Activated naive CD8-positive, alpha-beta T cell treated with anti-CD3 and anti-CD28 coated beads, Interleukin-2, amount 10 ng/mL, durations not matched to agents 7 days and 5 days (primary cell): ENCODE data around the gene QARS1. TPM values are rescaled to one million over a fixed set of nuclear protein-coding genes. Genes with fewer than 3 reads are reported as not detected.
A peak's percentile ranks its signal among the peaks of the same experiment; 100 is the strongest.

ENCODE experiments used
- ATAC-seq: fragments of 150-1000 bp; cut with Tn5 transposase; one replicate; pipeline ENCODE4 v1.10.0; 2021; ENCODE audit warnings: low read depth, moderate library complexity
- POLR2A ChIA-PET: fragments of 350-600 bp; sonication (Branson Sonifier 250); formaldehyde crosslinking; loops from one replicate; lab custom pipeline; 2021; ENCODE audit warnings: antibody characterized with exemption; lab: Charles Lee
- DNase-seq: peaks from one replicate; pipeline ENCODE4 v3.0.0; 2021
- H3K27ac Mint-ChIP-seq: one replicate; pipeline ENCODE4 v1.8.0; 2022; ENCODE audit warnings: mild to moderate bottlenecking, mixed read lengths
- H3K27me3 Mint-ChIP-seq: one replicate; pipeline ENCODE4 v1.8.0; 2022; ENCODE audit warnings: mild to moderate bottlenecking, moderate library complexity, mixed read lengths
- H3K36me3 Mint-ChIP-seq: one replicate; pipeline ENCODE4 v1.8.0; 2021; ENCODE audit warnings: mild to moderate bottlenecking, mixed read lengths
- H3K4me1 Mint-ChIP-seq: one replicate; pipeline ENCODE4 v1.8.0; 2021; ENCODE audit warnings: mixed read lengths
- H3K4me3 Mint-ChIP-seq: one replicate; pipeline ENCODE4 v1.8.0; 2022; ENCODE audit warnings: mild to moderate bottlenecking, moderate library complexity, mixed read lengths
- H3K9me3 Mint-ChIP-seq: one replicate; pipeline ENCODE4 v1.8.0; 2021; ENCODE audit warnings: mixed read lengths
- total RNA-seq, 2 experiments: library from RNA; stranded (reverse); gene quantifications; one replicate each; pipeline ENCODE4 v1.2.3, GENCODE V29; 2021

QARS1 gene
- 100 to 1,000 TPM; 223 to 237 TPM for total RNA-seq

GRCh38 chr3:49104427-49105291 is at the start of gene QARS1:
Gene QARS1, minus strand, starts transcription at chr3:49104757. Its CDS starts 24 bp downstream, at chr3:49104733.
- Mint-ChIP-seq H3K4me3 (peak within 1 kb of the TSS; percentile 99), H3K27ac (peak within 1 kb of the TSS; percentile 98), H3K27me3 (no peaks in the 10 kb centered on the region), H3K4me1 (peaks cover 23% of the 10 kb centered on the region), H3K36me3 (peaks cover 22% of the 10 kb centered on the region), H3K9me3 (no peaks in the 10 kb centered on the region)
- ATAC-seq (peak; percentile 97), DNase-seq (peak; percentile 87)
- POLR2A ChIA-PET = interaction anchor here (0.5 to 3.7 kb wide), 6 partner anchors 9 to 714 kb away, joined by 3 to 56 read pairs (median 6); partner anchors contain the start of genes QRICH1 and USP19

GRCh38 chr3:49153349-49153912 is 48.9 kb upstream of the QARS1 start:
- peaks cover 2% of the 10 kb centered on the region for H3K36me3 Mint-ChIP-seq
- POLR2A ChIA-PET = no interaction called here
- H3K27ac Mint-ChIP-seq = no peak overlapping the region
- no peaks in the 10 kb centered on the region for H3K27me3 Mint-ChIP-seq
- no peak overlapping the region for H3K4me3 Mint-ChIP-seq
- DNase-seq = no peak
- no peak for ATAC-seq
- H3K4me1 Mint-ChIP-seq = peaks cover 4% of the 10 kb centered on the region
- H3K9me3 Mint-ChIP-seq = no peaks in the 10 kb centered on the region

GRCh38 chr3:49151610-49152009 is 47.1 kb upstream of the QARS1 start:
- POLR2A ChIA-PET = no interaction called here
- H3K36me3 Mint-ChIP-seq = no peaks in the 10 kb centered on the region
- H3K27ac Mint-ChIP-seq = no peak overlapping the region
- no peak for ATAC-seq
- DNase-seq = no peak
- H3K27me3 Mint-ChIP-seq = no peaks in the 10 kb centered on the region
- H3K9me3 Mint-ChIP-seq = no peaks in the 10 kb centered on the region
- H3K4me3 Mint-ChIP-seq = no peak overlapping the region
- no peaks in the 10 kb centered on the region for H3K4me1 Mint-ChIP-seq

- POLR2A ChIA-PET = interaction anchor here (0.7 to 1.3 kb wide), 2 partner anchors 11 to 35 kb away, joined by 3 to 7 read pairs; no protein-coding TSS in a partner anchor
- DNase-seq (no peak), ATAC-seq (no peak)
- H3K27me3 Mint-ChIP-seq = no peaks in the 10 kb centered on the region
- H3K36me3 Mint-ChIP-seq = no peaks in the 10 kb centered on the region
- no peaks in the 10 kb centered on the region for H3K4me1 Mint-ChIP-seq
- no peak overlapping the region for H3K4me3 Mint-ChIP-seq
- H3K9me3 Mint-ChIP-seq = no peaks in the 10 kb centered on the region
- H3K27ac Mint-ChIP-seq = no peak overlapping the region
These were observed 43.6 kb upstream of the QARS1 start for GRCh38 chr3:49148159-49148558.

- peaks cover 3% of the 10 kb centered on the region for H3K4me1 Mint-ChIP-seq
- no peak overlapping the region for H3K27ac Mint-ChIP-seq
- peaks cover 4% of the 10 kb centered on the region for H3K27me3 Mint-ChIP-seq
- no peak for ATAC-seq
- POLR2A ChIA-PET = no interaction called here
- no peaks in the 10 kb centered on the region for H3K9me3 Mint-ChIP-seq
- H3K36me3 Mint-ChIP-seq = no peaks in the 10 kb centered on the region
- no peak overlapping the region for H3K4me3 Mint-ChIP-seq
- no peak for DNase-seq
These were observed 35.5 kb upstream of the QARS1 start for GRCh38 chr3:49140080-49140479.

GRCh38 chr3:49135499-49135898 is 30.9 kb upstream of the QARS1 start:
- ATAC-seq = no peak
- H3K9me3 Mint-ChIP-seq = no peaks in the 10 kb centered on the region
- peaks cover 16% of the 10 kb centered on the region for H3K27me3 Mint-ChIP-seq
- POLR2A ChIA-PET = no interaction called here
- no peak overlapping the region for H3K4me3 Mint-ChIP-seq
- H3K36me3 Mint-ChIP-seq = no peaks in the 10 kb centered on the region
- no peaks in the 10 kb centered on the region for H3K4me1 Mint-ChIP-seq
- no peak for DNase-seq
- H3K27ac Mint-ChIP-seq = no peak overlapping the region

- POLR2A ChIA-PET = no interaction called here
- no peaks in the 10 kb centered on the region for H3K9me3 Mint-ChIP-seq
- DNase-seq = no peak
- H3K27ac Mint-ChIP-seq = peak overlapping the region; percentile 8
- H3K27me3 Mint-ChIP-seq = peaks cover 16% of the 10 kb centered on the region
- no peak overlapping the region for H3K4me3 Mint-ChIP-seq
- H3K4me1 Mint-ChIP-seq = no peaks in the 10 kb centered on the region
- ATAC-seq = no peak
- H3K36me3 Mint-ChIP-seq = no peaks in the 10 kb centered on the region
These were observed 30.1 kb upstream of the QARS1 start for GRCh38 chr3:49134471-49135265.

- POLR2A ChIA-PET = no interaction called here
- peaks cover 3% of the 10 kb centered on the region for H3K4me1 Mint-ChIP-seq
- peaks cover 16% of the 10 kb centered on the region for H3K27me3 Mint-ChIP-seq
- no peaks in the 10 kb centered on the region for H3K9me3 Mint-ChIP-seq
- DNase-seq (no peak), ATAC-seq (no peak)
- no peak overlapping the region for H3K27ac Mint-ChIP-seq
- no peak overlapping the region for H3K4me3 Mint-ChIP-seq
- H3K36me3 Mint-ChIP-seq = no peaks in the 10 kb centered on the region
These were observed 28.8 kb upstream of the QARS1 start for GRCh38 chr3:49133226-49133951.

- POLR2A ChIA-PET = no interaction called here
- DNase-seq (no peak), ATAC-seq (no peak)
- H3K27ac Mint-ChIP-seq = no peak within 1 kb of the TSS
- H3K4me3 Mint-ChIP-seq = no peak within 1 kb of the TSS
- H3K36me3 Mint-ChIP-seq = no peaks in the 10 kb centered on the region
- peaks cover 3% of the 10 kb centered on the region for H3K4me1 Mint-ChIP-seq
- no peaks in the 10 kb centered on the region for H3K9me3 Mint-ChIP-seq
- H3K27me3 Mint-ChIP-seq = peaks cover 16% of the 10 kb centered on the region
These were observed 28.1 kb upstream of the QARS1 start, which contains the start of gene LAMB2 for GRCh38 chr3:49132437-49133225. Gene LAMB2, minus strand, starts transcription at chr3:49133050. Its CDS starts 183 bp downstream, at chr3:49132867.

- no peak for DNase-seq
These were observed 27.5 kb upstream of the QARS1 start for GRCh38 chr3:49132073-49132436.

GRCh38 chr3:49131576-49131975 is 27.0 kb upstream of the QARS1 start:
- Mint-ChIP-seq H3K4me3 (no peak overlapping the region), H3K27ac (no peak overlapping the region)
- POLR2A ChIA-PET = no interaction called here

More at GRCh38 chr3:49132073-49132436, 27.5 kb upstream of the QARS1 start:
- Mint-ChIP-seq H3K36me3 (no peaks in the 10 kb centered on the region), H3K27me3 (peaks cover 16% of the 10 kb centered on the region), H3K4me1 (peaks cover 3% of the 10 kb centered on the region), H3K27ac (no peak overlapping the region), H3K4me3 (no peak overlapping the region), H3K9me3 (no peaks in the 10 kb centered on the region)
- POLR2A ChIA-PET = no interaction called here
- no peak for ATAC-seq

GRCh38 chr3:49131040-49131439 is 26.5 kb upstream of the QARS1 start:
- POLR2A ChIA-PET = no interaction called here
- ATAC-seq = no peak
- H3K9me3 Mint-ChIP-seq = no peaks in the 10 kb centered on the region

More at GRCh38 chr3:49131576-49131975, 27.0 kb upstream of the QARS1 start:
- ATAC-seq (no peak), DNase-seq (no peak)
- Mint-ChIP-seq H3K36me3 (no peaks in the 10 kb centered on the region), H3K27me3 (peaks cover 16% of the 10 kb centered on the region), H3K4me1 (peaks cover 3% of the 10 kb centered on the region), H3K9me3 (no peaks in the 10 kb centered on the region)

More at GRCh38 chr3:49131040-49131439, 26.5 kb upstream of the QARS1 start:
- Mint-ChIP-seq H3K4me3 (no peak overlapping the region), H3K27ac (no peak overlapping the region), H3K36me3 (no peaks in the 10 kb centered on the region), H3K4me1 (peaks cover 3% of the 10 kb centered on the region), H3K27me3 (peaks cover 16% of the 10 kb centered on the region)
- no peak for DNase-seq
